ENCODE results near the gene ARL2BP.

ARL2BP gene

GRCh38 chr16:57235128-57236021 lies 9.7 kb upstream of the ARL2BP start:
- DNase-seq (ENCODE audit: low read depth in 2 of 2): no peak

DNA sequence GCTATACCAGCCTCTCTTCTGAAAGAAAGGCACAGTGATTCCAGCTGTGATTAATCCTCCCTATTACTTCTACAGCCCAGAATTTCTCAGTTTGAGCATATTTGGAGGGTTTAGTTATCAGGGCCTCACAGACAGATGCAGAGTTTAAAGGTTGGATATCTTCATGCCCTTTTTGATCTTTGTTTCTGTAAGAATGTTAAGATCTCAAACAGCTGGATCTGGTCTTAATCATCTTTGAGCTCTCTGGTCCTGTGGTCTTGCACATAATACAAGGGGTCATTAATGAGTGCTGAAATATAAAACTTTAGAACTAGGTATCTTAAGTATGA lies 9.1 kb upstream of the ARL2BP start:
- no peak for DNase-seq (ENCODE audit: low read depth in 2 of 2)

DNA sequence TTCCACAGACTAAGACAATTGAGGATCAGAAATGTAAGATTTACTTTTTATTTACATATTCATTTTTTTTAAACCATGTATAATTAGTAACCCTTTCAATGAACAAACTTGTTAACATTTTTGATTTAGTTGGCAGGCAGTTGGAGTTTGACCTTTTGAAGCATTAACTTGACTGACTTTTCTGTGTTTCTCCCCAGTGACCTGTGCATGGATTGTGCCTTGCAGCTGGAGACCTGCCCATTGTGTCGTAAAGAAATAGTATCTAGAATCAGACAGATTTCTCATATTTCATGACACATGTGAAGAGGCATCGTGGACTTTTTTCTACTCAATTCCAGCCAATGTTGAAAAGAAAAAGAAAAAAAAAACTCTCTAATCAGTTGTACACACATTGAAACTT lies 6.4 kb upstream of the ARL2BP start:
- DNase-seq (ENCODE audit: low read depth in 2 of 2): no peak

DNA sequence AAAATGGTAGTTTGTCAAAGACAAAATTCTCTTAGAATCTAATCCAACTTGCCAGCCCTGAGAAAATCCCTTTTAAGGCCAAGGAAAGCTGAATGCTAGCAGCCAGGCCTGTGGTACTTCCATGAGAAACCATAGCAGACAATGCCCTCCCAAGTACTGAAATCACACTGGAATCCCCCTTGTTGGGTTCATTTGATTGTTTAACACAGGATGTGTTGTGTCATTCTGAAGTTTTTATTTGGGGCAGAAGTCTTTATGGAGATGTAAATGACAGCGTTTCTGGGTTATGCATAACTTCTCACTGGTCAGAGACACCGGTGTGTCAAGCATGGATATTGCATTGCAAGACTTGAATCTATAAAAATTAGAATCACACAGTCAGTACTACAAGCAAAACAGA lies 6.0 kb upstream of the ARL2BP start:
- no peak for DNase-seq (ENCODE audit: low read depth in 2 of 2)

DNA sequence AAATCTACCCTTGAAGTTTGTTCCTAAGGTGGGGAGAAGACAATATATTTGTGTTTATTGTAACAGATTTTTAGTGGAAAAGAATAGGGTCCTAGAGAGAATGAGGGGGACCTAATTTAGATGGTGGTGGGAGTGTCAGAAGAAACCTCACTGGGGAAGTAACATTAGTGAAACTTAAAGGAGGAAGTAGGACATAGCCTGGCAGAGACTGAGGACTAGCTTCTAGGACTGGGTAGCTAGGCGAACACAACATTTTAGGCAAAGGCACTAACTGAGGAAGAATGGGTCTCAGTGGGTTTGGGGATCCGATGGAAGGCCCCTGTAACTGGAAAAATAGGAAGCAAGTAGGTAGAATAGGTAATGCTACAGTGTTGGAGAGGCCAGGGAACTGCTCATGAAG lies 4.2 kb upstream of the ARL2BP start:
- no peak for DNase-seq (ENCODE audit: low read depth in 2 of 2)

GRCh38 chr16:57242650-57243049 lies 2.4 kb upstream of the ARL2BP start:
- no peak for DNase-seq (ENCODE audit: low read depth in 2 of 2)

DNA sequence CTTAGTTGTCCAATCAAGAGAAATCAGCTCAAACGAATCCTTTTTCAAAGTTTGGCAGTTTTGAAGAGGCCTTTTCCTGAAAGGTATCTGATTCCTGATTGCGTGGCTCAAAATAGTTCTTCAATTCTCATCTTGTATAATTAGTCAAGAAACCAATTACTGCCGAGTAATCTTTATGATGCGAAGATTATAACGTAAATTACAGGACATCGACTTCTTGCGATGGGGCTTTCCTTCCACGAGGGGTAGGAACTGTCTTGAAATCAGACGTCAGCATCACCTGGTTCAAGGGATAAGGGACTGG lies 644 bp upstream of the ARL2BP start:
- DNase-seq (ENCODE audit: low read depth in 2 of 2): no peak

GRCh38 chr16:57245472-57246113 lies 534 bp downstream of the ARL2BP start:
- DNase-seq (ENCODE audit: low read depth in 2 of 2): no peak

DNA sequence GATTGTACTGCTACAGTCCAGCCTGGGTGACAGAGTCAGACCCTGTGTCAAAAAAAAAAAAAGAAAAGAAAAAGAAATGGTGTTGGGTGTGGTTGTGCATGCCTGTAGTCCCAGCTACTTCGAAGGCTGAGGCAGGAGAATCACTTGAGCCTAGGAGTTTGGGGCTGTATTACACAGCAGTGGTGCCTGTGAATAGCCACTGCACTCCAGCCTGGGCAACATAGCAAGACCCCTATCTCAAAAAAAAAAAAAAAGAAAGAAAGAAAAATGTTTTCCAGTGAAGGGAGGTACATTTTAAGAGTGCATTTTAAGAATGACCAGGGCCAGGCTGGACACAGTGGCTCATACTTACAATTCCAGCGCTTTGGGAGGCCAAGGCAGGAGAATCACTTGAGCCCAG lies 6.3 kb downstream of the ARL2BP start:
- DNase-seq (ENCODE audit: low read depth in 2 of 2): no peak

GRCh38 chr16:57252148-57252721 lies 7.2 kb downstream of the ARL2BP start:
- no peak for DNase-seq (ENCODE audit: low read depth in 2 of 2)

DNA sequence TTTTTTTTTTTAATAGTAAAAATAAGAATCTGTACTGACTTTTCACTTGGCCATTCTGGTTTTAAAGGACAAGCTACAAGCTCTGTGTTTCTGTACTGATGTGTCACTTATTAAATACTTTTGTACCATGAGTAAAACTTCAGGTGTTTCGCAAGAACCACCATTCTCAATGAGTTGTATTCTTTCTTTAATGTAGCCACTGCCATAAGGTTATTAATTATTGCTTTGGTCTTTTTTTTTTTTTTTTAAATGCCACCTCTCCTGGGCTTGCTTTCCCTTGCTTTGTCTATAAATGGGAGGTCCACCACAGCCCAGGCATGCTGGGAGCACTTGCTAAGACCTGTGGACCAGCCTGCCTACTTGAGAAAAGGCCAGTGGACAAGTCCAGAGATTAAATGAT lies 8.4 kb downstream of the ARL2BP start:
- DNase-seq (ENCODE audit: low read depth in 2 of 2): no peak

DNA sequence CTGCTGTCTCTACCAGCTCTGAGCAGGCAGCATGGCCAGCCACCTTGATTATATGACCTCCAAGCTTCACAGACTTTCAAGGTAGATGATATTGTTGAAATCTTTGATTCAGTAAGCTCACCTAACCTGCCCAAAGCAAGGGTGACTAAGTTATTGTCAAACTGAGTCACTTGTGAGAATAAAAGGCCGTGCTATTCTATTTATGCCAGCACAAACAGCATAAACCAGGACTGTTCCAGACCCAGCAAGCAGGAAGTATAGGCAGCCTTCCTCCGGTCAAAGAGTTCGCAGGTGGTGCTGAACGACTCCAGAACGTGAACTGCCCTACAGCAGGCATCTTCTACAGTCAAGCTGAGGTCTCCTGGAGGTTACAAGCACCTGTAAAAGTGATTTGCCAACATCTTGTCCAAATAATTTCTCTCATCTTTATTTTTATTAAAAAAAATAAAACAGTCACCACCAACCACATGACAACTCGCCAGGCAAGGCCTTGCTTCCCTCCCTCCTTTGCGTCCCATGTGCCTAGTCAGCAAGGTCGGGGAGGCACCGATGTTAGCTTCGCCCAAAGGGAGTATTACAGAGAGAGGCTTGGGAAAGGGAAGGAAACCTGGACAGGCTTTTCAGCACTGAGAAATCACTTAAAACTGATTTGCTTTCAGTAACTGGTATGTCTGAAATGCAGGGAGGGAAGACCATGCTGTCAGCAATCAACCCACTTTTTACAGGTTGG lies 10.8 kb downstream of the ARL2BP start:
- DNase-seq (ENCODE audit: low read depth in 2 of 2): no peak

- no peak for DNase-seq (ENCODE audit: low read depth in 2 of 2)
These were observed 11.7 kb downstream of the ARL2BP start for GRCh38 chr16:57256601-57257395.

GRCh38 chr16:57257455-57258070 lies 12.5 kb downstream of the ARL2BP start:
- no peak for DNase-seq (ENCODE audit: low read depth in 2 of 2)

- DNase-seq (ENCODE audit: low read depth in 2 of 2): no peak
These were observed 13.3 kb downstream of the ARL2BP start for GRCh38 chr16:57258226-57258909.

GRCh38 chr16:57258910-57259475 lies 13.9 kb downstream of the ARL2BP start:
- no peak for DNase-seq (ENCODE audit: low read depth in 2 of 2)

- DNase-seq (ENCODE audit: low read depth in 2 of 2): no peak
These were observed 15.4 kb downstream of the ARL2BP start for GRCh38 chr16:57260294-57260929.

GRCh38 chr16:57261806-57262205 lies 16.7 kb downstream of the ARL2BP start:
- DNase-seq (ENCODE audit: low read depth in 2 of 2): no peak

GRCh38 chr16:57262841-57263540 lies 17.9 kb downstream of the ARL2BP start:
- DNase-seq (ENCODE audit: low read depth in 2 of 2): no peak
